Left colon (tissue), 2 donors: ENCODE results near the gene P2RY6. TPM values are rescaled to one million over a fixed set of nuclear protein-coding genes. Genes with fewer than 3 reads are reported as not detected.
"Not testable (repeated sequence)": the region's sequence is repeated elsewhere in the genome, so short reads cannot be mapped to it uniquely, and the experiment has no call there.

Experiments used
- ATAC-seq: fragments of 200-7000 bp; cut with Tn5 transposase; one replicate; pipeline ENCODE4 v1.9.1; 2020; ENCODE audit warnings: mild to moderate bottlenecking, moderate library complexity
- DNase-seq, 2 donors: peaks; one replicate each; pipeline ENCODE4 v3.0.0-alpha.2; 2020
- intact Hi-C, 2 donors: fragments of 100-400 bp; cut with DNase I in 1 of 2; cut with micrococcal nuclease in 1 of 2; formaldehyde crosslinking; loops; one replicate each; pipeline versions ENCODE4 v1.11.2 to v1.14.0; 2022; cut with DNase I, micrococcal nuclease
- long read RNA-seq: library from polyadenylated mRNA; unstranded; transcript quantifications from one replicate; pipeline ENCODE4 v2.0.0, GENCODE V29; 2021
- total RNA-seq, 2 donors: library from RNA; stranded (reverse); fragmentation: NEBNext Ultra II Directional; extraction: Animal tissue kit (Norgen Biotek cat#: 25700); gene quantifications; one replicate each; pipeline ENCODE4 v1.2.1, GENCODE V29; 2021
- donor health status: DM: no; HTN: no; CAD: no.
- donor health status: DM: yes; HTN: yes; CAD: no.

P2RY6 gene
- 1 to 10 TPM; 1.5 to 1.8 TPM for total RNA-seq
- long read RNA-seq, result 0 reads

- intact Hi-C loops, result no loop called here
- DNase-seq, result peak in 1 of 2 donors; percentile 47
- peak; percentile 28 for ATAC-seq
Measured at GRCh38 chr11:73271936-73272679, at the start of gene P2RY6. Gene P2RY6 (plus strand): TSS chr11:73272338. CDS start chr11:73296519, 24,181 bp downstream.

- ATAC-seq (no peak), DNase-seq (peak in 1 of 2 donors; percentile 18)
Measured at GRCh38 chr11:73223998-73224730, 48.0 kb upstream of the P2RY6 start.

GRCh38 chr11:73225001-73225686 is 47.0 kb upstream of the P2RY6 start:
- DNase-seq, result peak in 1 of 2 donors; percentile 11
- intact Hi-C loops, result no loop called here
- no peak for ATAC-seq

More at GRCh38 chr11:73223998-73224730, 48.0 kb upstream of the P2RY6 start:
- intact Hi-C loops, result no loop called here

- DNase-seq, result peak in 1 of 2 donors; percentile 20
- no peak for ATAC-seq
- intact Hi-C loops, result no loop called here
Measured at GRCh38 chr11:73225851-73226250, 46.3 kb upstream of the P2RY6 start.

- DNase-seq (peak in 1 of 2 donors; percentile 15), ATAC-seq (no peak)
- intact Hi-C loops, result no loop called here
Measured at GRCh38 chr11:73226297-73227006, 45.7 kb upstream of the P2RY6 start.

- DNase-seq (peak; percentile 79 to 82), ATAC-seq (peak; percentile 98)
- intact Hi-C loops, result no loop called here
Measured at GRCh38 chr11:73227571-73228211, 44.4 kb upstream of the P2RY6 start.

GRCh38 chr11:73228268-73229134 is 43.6 kb upstream of the P2RY6 start:
- ATAC-seq (no peak), DNase-seq (peak; percentile 5 to 16)
- intact Hi-C loops, result no loop called here

- intact Hi-C loops, result no loop called here
- ATAC-seq (no peak), DNase-seq (peak; percentile 1 to 13)
Measured at GRCh38 chr11:73229321-73229895, 42.7 kb upstream of the P2RY6 start.

- intact Hi-C loops, result loop anchor here in 1 of 2 donors (10.0 kb wide), 1 partner anchor 45 kb away; no protein-coding TSS in a partner anchor
Measured at GRCh38 chr11:73229896-73230875, 42.0 kb upstream of the P2RY6 start.

GRCh38 chr11:73230931-73231330 is 41.2 kb upstream of the P2RY6 start:
- ATAC-seq (no peak), DNase-seq (peak in 1 of 2 donors; percentile 6)
- intact Hi-C loops, result loop anchor here in 1 of 2 donors (10.0 kb wide), 1 partner anchor 46 kb away; no protein-coding TSS in a partner anchor

More at GRCh38 chr11:73229896-73230875, 42.0 kb upstream of the P2RY6 start:
- peak in 1 of 2 donors; percentile 16 for DNase-seq
- no peak for ATAC-seq

GRCh38 chr11:73232487-73232886 is 39.7 kb upstream of the P2RY6 start:
- intact Hi-C loops, result loop anchor here in 1 of 2 donors (10.0 kb wide), 1 partner anchor 48 kb away; no protein-coding TSS in a partner anchor
- ATAC-seq, DNase-seq: not testable (repeated sequence)

- intact Hi-C loops, result loop anchor here in 1 of 2 donors (10.0 kb wide), 1 partner anchor 48 kb away; no protein-coding TSS in a partner anchor
- peak; percentile 1 to 8 for DNase-seq
- no peak for ATAC-seq
Measured at GRCh38 chr11:73233211-73233610, 38.9 kb upstream of the P2RY6 start.

GRCh38 chr11:73233692-73234470 is 38.3 kb upstream of the P2RY6 start:
- DNase-seq, result peak; percentile 3 to 10
- peak; percentile 20 for ATAC-seq
- intact Hi-C loops, result loop anchor here in 1 of 2 donors (10.0 kb wide), 1 partner anchor 49 kb away; no protein-coding TSS in a partner anchor

GRCh38 chr11:73234471-73235181 is 37.5 kb upstream of the P2RY6 start:
- intact Hi-C loops, result loop anchor here in 1 of 2 donors (10.0 kb wide), 1 partner anchor 50 kb away; no protein-coding TSS in a partner anchor
- ATAC-seq (no peak), DNase-seq (peak in 1 of 2 donors; percentile 8)
